GM12878 (cell line): Measurements from ENCODE around the gene HHIP. TPM values are rescaled to one million over a fixed set of nuclear protein-coding genes. Genes with fewer than 3 reads are reported as not detected.

Source experiments
- BHLHE40 ChIP-seq, 2 experiments: fragments of 450-650 bp in 1 of 2; IDR thresholded peaks; 2 replicates each; pipeline ENCODE4 v1.6.1; 2011 to 2017; ENCODE audit warnings: low read depth in 2 of 2, borderline replicate concordance in 1 of 2, improper control_type of control experiment in 1 of 2, low read length in 1 of 2, mild to moderate bottlenecking in 1 of 2
- BMI1 ChIP-seq: fragments of 450-650 bp; IDR thresholded peaks from 2 replicates; pipeline ENCODE4 v1.6.1; 2016; ENCODE audit warnings: mild to moderate bottlenecking, moderate library complexity, borderline replicate concordance
- CREM ChIP-seq: IDR thresholded peaks from 2 replicates; pipeline ENCODE4 v1.6.1; 2014; ENCODE audit warnings: antibody characterized with exemption, low read depth
- EP300 ChIP-seq, 2 experiments: fragments of 150-350 bp in 1 of 2; IDR thresholded peaks; 2 replicates each; pipeline ENCODE4 v1.6.1; 2011 to 2012; ENCODE audit warnings: low read depth in 2 of 2, low read length in 2 of 2, borderline replicate concordance in 1 of 2, improper control_type of control experiment in 1 of 2, inconsistent platforms in 1 of 2; ENCODE audit not compliant: control insufficient read depth in 1 of 2
- ETV6 ChIP-seq, 2 experiments: fragments of 450-650 bp in 1 of 2; IDR thresholded peaks in 1 of 2; conservative IDR thresholded peaks in 1 of 2; 2 replicates each; pipeline ENCODE4 v1.6.1; 2014; ENCODE audit warnings: antibody characterized with exemption in 1 of 2, borderline replicate concordance in 1 of 2, low read depth in 1 of 2, mild to moderate bottlenecking in 1 of 2, moderate library complexity in 1 of 2
- LARP7 ChIP-seq: fragments of 450-650 bp; IDR thresholded peaks from 2 replicates; pipeline ENCODE4 v1.6.1; 2017; ENCODE audit warnings: mild to moderate bottlenecking
- MYB ChIP-seq: fragments of 150-350 bp; IDR thresholded peaks from 2 replicates; pipeline ENCODE4 v1.6.1; 2014; ENCODE audit warnings: mild to moderate bottlenecking, low read depth, low read length, borderline replicate concordance
- MYC ChIP-seq: IDR thresholded peaks from 2 replicates; pipeline ENCODE4 v1.6.1; 2011; ENCODE audit warnings: mild to moderate bottlenecking, low read length, moderate library complexity, inconsistent platforms; ENCODE audit not compliant: insufficient read depth, insufficient replicate concordance, insufficient read length, severe bottlenecking
- NBN ChIP-seq: fragments of 450-650 bp; IDR thresholded peaks from 2 replicates; pipeline ENCODE4 v1.6.1; 2016
- NFXL1 ChIP-seq: fragments of 450-650 bp; IDR thresholded peaks from 2 replicates; pipeline ENCODE4 v1.6.1; 2017; ENCODE audit warnings: antibody characterized with exemption, mild to moderate bottlenecking, borderline replicate concordance
- NFYA ChIP-seq: IDR thresholded peaks from 2 replicates; pipeline ENCODE4 v1.6.1; 2011; ENCODE audit warnings: low read depth, mild to moderate bottlenecking, low read length, improper control_type of control experiment, borderline replicate concordance
- NRF1 ChIP-seq: conservative IDR thresholded peaks from 2 replicates; pipeline ENCODE4 v1.6.1; 2011; ENCODE audit warnings: mild to moderate bottlenecking, low read depth, low read length, improper control_type of control experiment
- PAX5 ChIP-seq: IDR thresholded peaks from 2 replicates; pipeline ENCODE4 v1.6.1; 2011; ENCODE audit warnings: low read depth, low read length, borderline replicate concordance
- RAD51 ChIP-seq: fragments of 450-650 bp; IDR thresholded peaks from 2 replicates; pipeline ENCODE4 v1.6.1; 2016; ENCODE audit warnings: moderate library complexity, mild to moderate bottlenecking, inconsistent platforms
- SPI1 ChIP-seq: IDR thresholded peaks from 2 replicates; pipeline ENCODE4 v1.6.1; 2011; ENCODE audit warnings: low read depth, mild to moderate bottlenecking, low read length, moderate library complexity, borderline replicate concordance; ENCODE audit not compliant: insufficient read depth
- SUZ12 ChIP-seq: fragments of 200-600 bp; sonication (generic); IDR thresholded peaks from one replicate; pipeline ENCODE4 v1.6.1; 2018; ENCODE audit warnings: antibody characterized with exemption, mild to moderate bottlenecking; ENCODE audit not compliant: unreplicated experiment
- ZNF24 ChIP-seq: fragments of 450-650 bp; IDR thresholded peaks from 2 replicates; pipeline ENCODE4 v1.6.1; 2017; ENCODE audit warnings: antibody characterized with exemption, mild to moderate bottlenecking
- polyA plus RNA-seq, 11 experiments: library from polyadenylated mRNA; depleted of rRNA in 4 of 11; unstranded in 6 of 11; stranded (reverse) in 5 of 11; fragments of >200 nt; fragmentation: Nextera tagmentation in 4 of 11; fragmentation: Illumina TruSeq in 1 of 11; extraction: Ambion mirVana in 4 of 11; extraction: Trizol in 1 of 11; gene quantifications; 1 replicate in 1 of 11; 2 replicates in 10 of 11; pipeline versions ENCODE4 v1.2.1 to v1.2.3, GENCODE V29; 2011 to 2016; ENCODE audit warnings: inconsistent platforms in 2 of 11, missing spikeins in 2 of 11, low read depth in 1 of 11
- total RNA-seq, 4 experiments: library from RNA; depleted of rRNA in 3 of 4; stranded (reverse); fragments of >200 nt in 3 of 4; fragmentation: Illumina TruSeq in 1 of 4; extraction: Trizol in 1 of 4; gene quantifications; 2 replicates each; pipeline versions ENCODE4 v1.2.1 to v1.2.3, GENCODE V29; 2013 to 2021
- TF ChIP-seq, protein P1 (sequence below): fragments of 450-650 bp; IDR thresholded peaks from 2 replicates; pipeline ENCODE4 v1.6.1; 2018; ENCODE audit warnings: borderline replicate concordance, mild to moderate bottlenecking; ENCODE audit not compliant: partially characterized antibody
- TF ChIP-seq, protein P2 (sequence below): IDR thresholded peaks from 2 replicates; pipeline ENCODE4 v1.6.1; 2012; ENCODE audit warnings: improper control_type of control experiment, low read depth, low read length; ENCODE audit not compliant: insufficient replicate concordance
- TF ChIP-seq, protein P3 (sequence below): IDR thresholded peaks from 2 replicates; pipeline ENCODE4 v1.6.1; 2011; ENCODE audit warnings: borderline replicate concordance, low read depth, mild to moderate bottlenecking, moderate library complexity, mixed read lengths, low read length; ENCODE audit not compliant: insufficient read depth; ENCODE audit errors: extremely low read length

HHIP gene
- total and polyA plus RNA-seq, 10 of the 15 experiments (the other 5 are each of a cell fraction or from before 2014, with no cell fraction given): 0.06 to 0.56 (median 0.24) TPM; not detected in 1

DNA sequence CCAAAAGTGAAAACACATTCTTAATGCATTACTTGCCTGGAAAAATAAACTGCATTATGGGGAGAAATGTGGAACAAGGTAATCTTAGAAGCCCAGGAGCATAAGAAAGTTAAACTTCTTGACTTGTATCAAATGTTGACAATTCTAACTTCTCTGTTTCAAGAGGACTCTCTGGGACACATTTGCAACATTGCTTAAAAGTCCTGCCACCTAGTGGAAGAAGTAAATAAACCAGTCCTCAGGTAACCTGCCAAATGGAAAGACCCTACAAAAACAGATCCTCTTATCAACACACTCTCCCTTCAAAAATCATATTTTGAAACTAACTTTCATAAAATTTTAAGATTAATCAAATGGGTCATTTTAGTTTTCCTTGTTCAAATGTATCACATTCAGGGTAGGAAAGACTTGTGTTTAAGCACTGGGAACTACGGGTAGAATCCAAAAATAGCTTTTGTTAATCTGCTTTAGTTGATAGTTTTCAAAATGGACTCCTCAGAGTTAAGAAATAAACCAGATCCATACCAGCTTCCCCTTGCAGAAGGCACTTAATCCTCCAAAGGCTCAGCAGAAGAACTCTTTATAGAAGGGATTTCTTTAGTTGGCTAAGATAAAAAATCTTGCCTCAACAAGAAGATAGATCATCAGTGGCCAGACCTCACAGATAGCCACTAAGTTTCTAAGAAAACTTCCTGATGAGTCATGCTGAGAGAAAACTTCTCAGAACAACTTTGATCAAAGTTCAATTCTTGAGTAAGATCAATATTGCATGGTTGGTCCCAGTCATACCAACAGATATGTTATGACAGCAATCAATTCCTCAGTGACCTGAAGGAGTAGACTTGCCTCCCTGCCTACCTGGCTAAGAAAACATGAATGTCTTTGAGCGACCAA, 141.7 kb downstream of the HHIP start (continued):
- TF ChIP-seq, protein P1, sequence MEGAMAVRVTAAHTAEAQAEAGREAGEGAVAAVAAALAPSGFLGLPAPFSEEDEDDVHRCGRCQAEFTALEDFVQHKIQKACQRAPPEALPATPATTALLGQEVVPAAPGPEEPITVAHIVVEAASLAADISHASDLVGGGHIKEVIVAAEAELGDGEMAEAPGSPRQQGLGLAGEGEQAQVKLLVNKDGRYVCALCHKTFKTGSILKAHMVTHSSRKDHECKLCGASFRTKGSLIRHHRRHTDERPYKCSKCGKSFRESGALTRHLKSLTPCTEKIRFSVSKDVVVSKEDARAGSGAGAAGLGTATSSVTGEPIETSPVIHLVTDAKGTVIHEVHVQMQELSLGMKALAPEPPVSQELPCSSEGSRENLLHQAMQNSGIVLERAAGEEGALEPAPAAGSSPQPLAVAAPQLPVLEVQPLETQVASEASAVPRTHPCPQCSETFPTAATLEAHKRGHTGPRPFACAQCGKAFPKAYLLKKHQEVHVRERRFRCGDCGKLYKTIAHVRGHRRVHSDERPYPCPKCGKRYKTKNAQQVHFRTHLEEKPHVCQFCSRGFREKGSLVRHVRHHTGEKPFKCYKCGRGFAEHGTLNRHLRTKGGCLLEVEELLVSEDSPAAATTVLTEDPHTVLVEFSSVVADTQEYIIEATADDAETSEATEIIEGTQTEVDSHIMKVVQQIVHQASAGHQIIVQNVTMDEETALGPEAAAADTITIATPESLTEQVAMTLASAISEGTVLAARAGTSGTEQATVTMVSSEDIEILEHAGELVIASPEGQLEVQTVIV: no peak
- TF ChIP-seq ZNF24 (no peak), MYB (no peak), RAD51 (no peak), BMI1 (no peak), PAX5 (no peak), NFXL1 (no peak), SPI1 (no peak), MYC (no peak), EP300 (IDR thresholded peaks at IDR 0.05; ENCODE audit: borderline replicate concordance in 1 of 2, control insufficient read depth in 1 of 2, low read depth in 2 of 2, low read length in 2 of 2) (0 out of 4 replicates have a peak, but pooled peaks of 1 of the 2 experiments have one; percentile 40), CREM (no peak), BHLHE40 (IDR thresholded peaks at IDR 0.05; ENCODE audit: borderline replicate concordance in 1 of 2, low read depth in 2 of 2, low read length in 1 of 2) (no peak), NBN (no peak), ETV6 (conservative IDR thresholded peaks at IDR 0.05 in 1 of 2, IDR thresholded peaks at IDR 0.05 in 1 of 2; ENCODE audit: borderline replicate concordance in 1 of 2, low read depth in 1 of 2) (no peak), NRF1 (no peak), SUZ12 (no peak), LARP7 (no peak), NFYA (no peak)
- TF ChIP-seq, protein P2, sequence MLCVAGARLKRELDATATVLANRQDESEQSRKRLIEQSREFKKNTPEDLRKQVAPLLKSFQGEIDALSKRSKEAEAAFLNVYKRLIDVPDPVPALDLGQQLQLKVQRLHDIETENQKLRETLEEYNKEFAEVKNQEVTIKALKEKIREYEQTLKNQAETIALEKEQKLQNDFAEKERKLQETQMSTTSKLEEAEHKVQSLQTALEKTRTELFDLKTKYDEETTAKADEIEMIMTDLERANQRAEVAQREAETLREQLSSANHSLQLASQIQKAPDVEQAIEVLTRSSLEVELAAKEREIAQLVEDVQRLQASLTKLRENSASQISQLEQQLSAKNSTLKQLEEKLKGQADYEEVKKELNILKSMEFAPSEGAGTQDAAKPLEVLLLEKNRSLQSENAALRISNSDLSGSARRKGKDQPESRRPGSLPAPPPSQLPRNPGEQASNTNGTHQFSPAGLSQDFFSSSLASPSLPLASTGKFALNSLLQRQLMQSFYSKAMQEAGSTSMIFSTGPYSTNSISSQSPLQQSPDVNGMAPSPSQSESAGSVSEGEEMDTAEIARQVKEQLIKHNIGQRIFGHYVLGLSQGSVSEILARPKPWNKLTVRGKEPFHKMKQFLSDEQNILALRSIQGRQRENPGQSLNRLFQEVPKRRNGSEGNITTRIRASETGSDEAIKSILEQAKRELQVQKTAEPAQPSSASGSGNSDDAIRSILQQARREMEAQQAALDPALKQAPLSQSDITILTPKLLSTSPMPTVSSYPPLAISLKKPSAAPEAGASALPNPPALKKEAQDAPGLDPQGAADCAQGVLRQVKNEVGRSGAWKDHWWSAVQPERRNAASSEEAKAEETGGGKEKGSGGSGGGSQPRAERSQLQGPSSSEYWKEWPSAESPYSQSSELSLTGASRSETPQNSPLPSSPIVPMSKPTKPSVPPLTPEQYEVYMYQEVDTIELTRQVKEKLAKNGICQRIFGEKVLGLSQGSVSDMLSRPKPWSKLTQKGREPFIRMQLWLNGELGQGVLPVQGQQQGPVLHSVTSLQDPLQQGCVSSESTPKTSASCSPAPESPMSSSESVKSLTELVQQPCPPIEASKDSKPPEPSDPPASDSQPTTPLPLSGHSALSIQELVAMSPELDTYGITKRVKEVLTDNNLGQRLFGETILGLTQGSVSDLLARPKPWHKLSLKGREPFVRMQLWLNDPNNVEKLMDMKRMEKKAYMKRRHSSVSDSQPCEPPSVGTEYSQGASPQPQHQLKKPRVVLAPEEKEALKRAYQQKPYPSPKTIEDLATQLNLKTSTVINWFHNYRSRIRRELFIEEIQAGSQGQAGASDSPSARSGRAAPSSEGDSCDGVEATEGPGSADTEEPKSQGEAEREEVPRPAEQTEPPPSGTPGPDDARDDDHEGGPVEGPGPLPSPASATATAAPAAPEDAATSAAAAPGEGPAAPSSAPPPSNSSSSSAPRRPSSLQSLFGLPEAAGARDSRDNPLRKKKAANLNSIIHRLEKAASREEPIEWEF: no peak
- TF ChIP-seq, protein P3, sequence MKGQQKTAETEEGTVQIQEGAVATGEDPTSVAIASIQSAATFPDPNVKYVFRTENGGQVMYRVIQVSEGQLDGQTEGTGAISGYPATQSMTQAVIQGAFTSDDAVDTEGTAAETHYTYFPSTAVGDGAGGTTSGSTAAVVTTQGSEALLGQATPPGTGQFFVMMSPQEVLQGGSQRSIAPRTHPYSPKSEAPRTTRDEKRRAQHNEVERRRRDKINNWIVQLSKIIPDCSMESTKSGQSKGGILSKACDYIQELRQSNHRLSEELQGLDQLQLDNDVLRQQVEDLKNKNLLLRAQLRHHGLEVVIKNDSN: no peak
